Skeletal muscle cell (primary cell): ENCODE data around the gene CBX4.
A peak's percentile ranks its signal among the peaks of the same experiment; 100 is the strongest.

Experiments
- DNase-seq: peaks from one replicate; pipeline ENCODE4 v3.0.0-alpha.2; 2010; ENCODE audit warnings: low read depth
- H3K4me3 ChIP-seq: 2 replicates; pipeline ENCODE4 v1.5.1; 2011; ENCODE audit warnings: low read depth, mild to moderate bottlenecking, control low read depth, low read length, moderate library complexity

Gene CBX4

DNA sequence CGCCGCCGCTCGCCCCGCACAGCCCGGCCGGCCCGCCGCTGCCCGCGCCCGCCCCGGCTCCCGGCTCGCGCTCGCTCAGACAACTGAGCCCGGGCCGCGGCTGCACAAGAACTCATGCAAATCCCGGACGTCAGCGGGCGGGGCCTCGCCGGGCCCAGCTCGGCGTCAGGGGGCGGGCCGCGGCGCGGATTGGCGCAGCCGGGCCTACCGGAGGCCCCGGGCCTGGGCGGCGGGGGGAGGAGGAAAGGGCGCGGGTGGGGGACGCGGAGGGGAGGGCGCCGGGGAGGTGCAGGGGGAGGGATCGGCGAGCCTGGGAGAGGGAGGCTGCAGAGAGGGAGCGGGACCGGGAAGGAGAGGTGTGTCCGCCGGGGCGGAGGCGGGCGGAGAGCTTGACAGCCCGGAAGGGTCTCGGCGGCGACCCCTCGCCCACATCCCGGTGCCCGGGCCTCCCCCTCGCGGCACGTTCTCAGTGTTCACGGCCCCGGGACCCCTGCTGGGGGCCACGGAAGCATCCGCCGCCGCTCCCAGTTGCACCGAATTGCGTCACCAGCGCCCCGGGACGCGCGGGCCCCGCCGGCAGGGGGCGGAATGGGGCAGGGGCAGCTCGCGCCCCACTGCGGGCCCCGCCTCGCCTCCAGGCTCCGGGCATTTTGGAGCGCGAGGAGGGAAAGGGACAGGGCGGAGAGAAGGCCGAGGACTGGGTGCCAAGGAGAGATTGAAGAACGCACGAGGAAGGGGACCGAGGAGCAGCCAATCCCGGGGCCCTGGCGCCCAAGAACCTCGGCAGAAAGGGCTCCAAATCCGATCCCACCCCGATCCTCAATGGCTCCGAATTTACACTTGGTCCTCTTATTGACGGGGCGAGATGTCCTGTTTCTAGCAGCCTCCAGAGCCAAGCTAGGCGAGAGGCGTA, at the start of gene CBX4:
CBX4 (minus strand) TSS at position 85 of the 913 bp plus-strand sequence. CDS start 189 bp downstream, outside the sequence.
- DNase-seq: peak; percentile 69
- H3K4me3 ChIP-seq: peak within 1 kb of the TSS; percentile 79

DNA sequence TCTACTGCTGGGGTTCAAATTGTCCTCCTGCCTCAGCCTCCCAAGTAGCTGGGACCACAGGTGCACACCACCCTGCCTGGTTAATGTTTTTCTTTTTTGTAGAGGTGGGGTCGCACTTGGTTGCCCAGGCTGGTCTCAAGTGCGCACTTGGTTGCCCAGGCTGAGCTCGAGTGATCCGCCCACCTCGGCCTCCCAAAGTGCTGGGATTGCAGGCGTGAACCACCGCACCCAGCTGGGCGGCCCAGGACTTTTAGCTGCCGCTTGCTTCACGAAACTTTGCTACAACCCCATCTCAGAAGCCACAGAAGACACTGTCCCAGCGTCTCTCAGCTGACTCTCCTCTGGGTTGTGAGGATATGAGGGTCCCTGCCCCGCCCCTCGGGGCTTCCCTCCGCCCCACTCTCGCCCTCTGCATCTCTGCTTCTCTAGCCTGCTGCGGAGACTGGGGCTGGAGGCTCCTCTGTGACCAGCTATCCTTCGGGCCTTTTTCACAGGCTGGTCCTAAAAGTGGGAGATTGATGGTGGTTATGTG, 48.8 kb upstream of the CBX4 start:
- no peak overlapping the region for H3K4me3 ChIP-seq
- DNase-seq: no peak

- no peak for DNase-seq
- H3K4me3 ChIP-seq: no peak overlapping the region
Measured at GRCh38 chr17:79887451-79887991, 48.3 kb upstream of the CBX4 start.

GRCh38 chr17:79883202-79883601, 44.0 kb upstream of the CBX4 start:
- H3K4me3 ChIP-seq: no peak overlapping the region
- no peak for DNase-seq

DNA sequence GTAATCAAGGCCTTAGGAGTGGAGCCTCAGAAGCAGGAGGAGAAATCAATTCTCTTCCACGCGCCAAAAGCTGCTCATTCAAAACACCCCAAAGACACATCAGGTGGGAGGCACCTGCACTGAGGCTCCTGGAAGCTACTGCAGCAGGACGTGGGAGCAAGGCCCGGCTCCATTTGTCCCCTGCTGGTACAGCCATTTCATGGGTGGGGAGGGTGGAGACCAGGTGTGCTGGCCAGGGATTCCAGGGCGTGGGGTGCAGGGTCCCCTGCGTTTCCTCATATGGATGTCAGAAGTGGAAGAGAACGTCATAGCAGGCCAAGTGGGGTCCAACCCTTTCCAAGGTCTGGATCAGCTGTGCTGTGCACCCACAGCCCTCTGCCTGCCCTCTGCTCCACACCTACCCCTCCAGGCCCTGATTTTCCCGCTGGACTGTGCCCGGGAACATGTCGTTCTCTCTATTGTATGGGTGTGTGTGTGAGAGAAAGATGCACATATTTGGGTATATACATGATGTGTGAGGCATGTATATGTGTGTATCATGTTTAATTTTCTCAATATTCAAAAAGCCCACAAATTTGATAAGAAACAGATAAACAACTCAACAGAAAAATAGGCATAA, 39.2 kb upstream of the CBX4 start:
- no peak for DNase-seq
- no peak overlapping the region for H3K4me3 ChIP-seq

DNA sequence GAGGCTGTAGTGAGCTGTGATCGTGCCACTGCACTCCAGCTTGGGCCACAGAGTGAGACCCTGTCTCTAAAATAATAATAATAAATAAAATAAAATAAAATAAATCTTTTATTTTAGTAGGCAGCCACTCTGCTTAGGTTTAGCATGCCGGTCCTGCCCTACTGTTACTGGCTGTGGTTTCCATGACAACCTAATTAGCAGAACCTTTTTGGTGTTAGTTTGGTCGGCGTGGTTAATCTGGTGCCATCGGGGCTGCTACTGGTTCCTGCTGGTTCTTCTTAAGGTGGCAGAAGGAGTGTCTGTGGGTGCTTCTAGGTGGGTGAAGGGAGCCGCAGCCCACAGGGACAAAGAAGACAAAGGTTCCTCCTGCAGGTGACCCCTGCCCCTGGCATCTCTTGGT, 37.8 kb upstream of the CBX4 start:
- no peak overlapping the region for H3K4me3 ChIP-seq
- DNase-seq: no peak

DNA sequence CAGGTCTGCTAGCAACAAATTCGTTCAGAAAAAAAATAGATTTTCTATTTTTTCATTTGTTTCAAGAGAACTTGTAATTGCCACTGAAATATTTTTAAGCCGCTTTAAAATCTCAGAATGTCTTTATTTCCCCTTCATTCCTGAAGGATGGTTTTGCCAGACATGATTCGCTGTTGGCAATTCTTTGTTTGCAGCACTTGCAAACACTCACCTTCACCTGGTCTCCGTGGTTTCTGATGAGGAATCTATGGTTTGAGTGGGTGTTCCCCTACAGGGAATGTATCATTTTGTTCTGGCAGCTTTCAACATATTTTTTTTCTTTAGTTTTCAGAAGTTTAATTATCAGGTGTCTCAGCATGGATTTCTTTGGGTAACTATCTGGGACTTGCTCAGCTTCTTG, 36.3 kb upstream of the CBX4 start:
- H3K4me3 ChIP-seq: no peak overlapping the region
- no peak for DNase-seq

- H3K4me3 ChIP-seq: no peak overlapping the region
- no peak for DNase-seq
Measured at GRCh38 chr17:79874329-79874981, 35.2 kb upstream of the CBX4 start.

DNA sequence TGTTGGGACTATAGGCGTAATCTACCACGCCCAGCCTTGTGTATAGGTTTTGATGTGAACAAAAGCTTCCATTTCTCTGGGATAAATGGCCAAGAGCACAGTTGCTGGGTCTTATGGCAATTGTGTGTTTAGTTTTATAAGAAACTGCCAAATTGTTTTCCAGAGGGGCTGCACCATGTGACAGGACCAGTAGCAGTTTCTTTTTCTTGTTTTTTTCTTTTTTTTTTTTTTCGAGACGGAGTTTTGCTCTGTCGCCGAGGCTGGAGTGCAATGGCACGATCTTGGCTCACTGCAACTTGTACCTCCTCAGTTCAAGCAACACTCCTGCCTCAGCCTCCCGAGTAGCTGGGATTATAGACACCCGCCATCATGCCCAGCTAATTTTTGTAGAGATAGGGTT, 34.3 kb upstream of the CBX4 start:
- DNase-seq: no peak
- H3K4me3 ChIP-seq: no peak overlapping the region

GRCh38 chr17:79872762-79873161, 33.5 kb upstream of the CBX4 start:
- DNase-seq: no peak
- no peak overlapping the region for H3K4me3 ChIP-seq

DNA sequence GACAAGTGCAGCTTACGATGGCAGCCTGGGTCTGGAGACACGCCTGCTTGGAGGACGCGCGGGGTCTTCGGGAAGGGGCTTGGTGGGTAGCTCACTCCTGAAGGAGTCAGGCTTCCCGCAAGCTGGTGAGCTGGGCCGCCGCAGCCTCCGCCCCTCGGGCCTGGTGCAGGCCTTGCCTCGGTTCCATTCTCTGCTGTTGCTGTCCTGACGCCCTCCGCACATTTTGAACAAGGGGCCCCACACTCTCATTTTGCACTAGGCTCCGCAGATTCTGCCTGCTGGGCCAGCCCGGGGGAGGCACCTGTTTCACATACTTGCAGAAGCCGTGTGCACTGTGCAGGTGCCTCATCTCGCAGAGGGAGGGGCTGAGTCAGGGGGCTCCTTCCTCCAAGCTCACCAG, 31.9 kb upstream of the CBX4 start:
- DNase-seq: no peak
- H3K4me3 ChIP-seq: no peak overlapping the region

GRCh38 chr17:79870540-79870939, 31.3 kb upstream of the CBX4 start:
- no peak for DNase-seq
- H3K4me3 ChIP-seq: no peak overlapping the region

- no peak for DNase-seq
- H3K4me3 ChIP-seq: no peak overlapping the region
Measured at GRCh38 chr17:79866791-79867518, 27.7 kb upstream of the CBX4 start.

GRCh38 chr17:79865351-79866210, 26.3 kb upstream of the CBX4 start:
- no peak overlapping the region for H3K4me3 ChIP-seq
- no peak for DNase-seq

DNA sequence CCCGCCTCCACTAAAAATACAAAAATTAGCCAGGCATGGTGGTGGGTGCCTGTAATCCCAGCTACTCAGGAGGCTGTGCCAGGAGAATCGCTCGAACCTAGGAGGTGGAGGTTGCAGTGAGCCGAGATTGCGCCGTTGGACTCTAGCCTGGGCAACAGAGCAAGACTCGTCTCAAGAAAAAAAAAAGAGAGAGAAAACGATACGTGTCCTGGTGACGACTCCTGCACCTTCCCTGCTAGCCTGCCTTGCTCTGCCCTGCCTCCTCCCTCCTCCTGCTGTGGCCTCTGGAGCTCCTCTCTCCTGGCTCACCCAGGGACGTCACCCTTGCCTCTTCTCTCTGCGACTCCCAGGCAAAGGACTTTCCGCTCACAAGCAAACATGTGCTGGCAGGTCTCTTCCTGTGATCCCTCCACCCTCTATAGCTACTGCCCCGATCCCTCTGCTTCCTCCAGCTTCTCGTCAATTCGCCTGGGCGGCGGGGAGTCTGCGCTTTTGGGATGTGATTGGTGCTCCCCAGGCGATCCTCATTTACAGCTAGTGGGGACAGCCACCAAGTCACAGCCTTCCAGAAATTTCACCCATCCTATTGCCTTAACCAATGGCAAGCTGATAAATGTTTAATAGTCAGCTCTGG, 25.5 kb upstream of the CBX4 start:
- no peak for DNase-seq

GRCh38 chr17:79864147-79864546, 24.9 kb upstream of the CBX4 start:
- DNase-seq: no peak

More for the DNA sequence above, 25.5 kb upstream of the CBX4 start:
- H3K4me3 ChIP-seq: no peak overlapping the region

GRCh38 chr17:79862771-79863440, 23.7 kb upstream of the CBX4 start:
- no peak overlapping the region for H3K4me3 ChIP-seq
- no peak for DNase-seq

More at GRCh38 chr17:79864147-79864546, 24.9 kb upstream of the CBX4 start:
- H3K4me3 ChIP-seq: no peak overlapping the region
